ENCODE results near the gene P2RY6. TPM values are rescaled to one million over a fixed set of nuclear protein-coding genes. Genes with fewer than 3 reads are reported as not detected.
"Not testable (repeated sequence)": the region's sequence is repeated elsewhere in the genome, so short reads cannot be mapped to it uniquely, and the experiment has no call there.

Gene P2RY6
- total RNA-seq, 1 experiment from 2014 or later: 34.7 TPM

GRCh38 chr11:73270855-73271477 is 1.2 kb upstream of the P2RY6 start:
- Histone ChIP-seq H3K4me3 (no peak overlapping the region), H3K4me2 (peak overlapping the region; percentile 85), H3F3A (ENCODE audit: insufficient read depth, low read depth) (peaks cover 45% of the 10 kb centered on the region), H3K27me3 (ENCODE audit: insufficient read depth, low read depth) (no peaks in the 10 kb centered on the region), H3K36me3 (ENCODE audit: low read depth) (peaks cover 8% of the 10 kb centered on the region; the same call in 1 of the 2 replicates), H3K27ac (peak overlapping the region; percentile 85), H2AFZ (no peak overlapping the region), H3K9me2 (ENCODE audit: insufficient read depth) (no peaks in the 10 kb centered on the region), H3K4me1 (replicated peaks; ENCODE audit: insufficient read depth) (peaks cover 78% of the 10 kb centered on the region), H3K9me3 (ENCODE audit: insufficient read depth, low read depth) (no peaks in the 10 kb centered on the region), H4K20me1 (ENCODE audit: insufficient read depth) (no peaks in the 10 kb centered on the region), H3K79me2 (ENCODE audit: low read depth) (peaks cover 38% of the 10 kb centered on the region)
- BruUV-seq (replicated peaks): no TSS peak
- ChIA-PET POLR2A (ENCODE audit: unreplicated experiment) (no interaction called here), CTCF (interaction anchor here (1.2 kb wide), 1 partner anchor 13 kb away, joined by 4 read pairs; no protein-coding TSS in a partner anchor)
- TF ChIP-seq EZH2 (IDR thresholded peaks at IDR 0.05; ENCODE audit: low read depth) (no peak), CTCF (conservative IDR thresholded peaks at IDR 0.05) (no peak)
- DNase-seq: no peak
- intact Hi-C loops (cut with micrococcal nuclease; ENCODE audit: unreplicated experiment): no loop called here

GRCh38 chr11:73271478-73271865 is 666 bp upstream of the P2RY6 start:
- H3K9me3 ChIP-seq (ENCODE audit: insufficient read depth, low read depth); H2AFZ ChIP-seq; H3K9me2 ChIP-seq (ENCODE audit: insufficient read depth); DNase-seq; H3K27me3 ChIP-seq (ENCODE audit: insufficient read depth, low read depth); H4K20me1 ChIP-seq (ENCODE audit: insufficient read depth); intact Hi-C loops (cut with micrococcal nuclease; ENCODE audit: unreplicated experiment): not testable (repeated sequence)
- peaks cover 79% of the 10 kb centered on the region for H3K4me1 ChIP-seq (replicated peaks; ENCODE audit: insufficient read depth)
- H3K36me3 ChIP-seq (ENCODE audit: low read depth): peaks cover 13% of the 10 kb centered on the region; the same call in 1 of the 2 replicates
- POLR2A ChIA-PET (ENCODE audit: unreplicated experiment): interaction anchor here (1.1 to 1.7 kb wide), 2 partner anchors 14 to 18 kb away, joined by 8 read pairs; no protein-coding TSS in a partner anchor
- TSS peak; percentile 79 for BruUV-seq (replicated peaks)
- peak overlapping the region; percentile 80; the same call in 1 of the 2 replicates for H3K4me3 ChIP-seq
- peaks cover 43% of the 10 kb centered on the region for H3K79me2 ChIP-seq (ENCODE audit: low read depth)
- peak overlapping the region; percentile 85 for H3K4me2 ChIP-seq
- peaks cover 45% of the 10 kb centered on the region for H3F3A ChIP-seq (ENCODE audit: insufficient read depth, low read depth)
- CTCF ChIA-PET: interaction anchor here (0.5 to 1.8 kb wide), 4 partner anchors 17 to 86 kb away, joined by 3 to 7 read pairs (median 4); no protein-coding TSS in a partner anchor
- H3K27ac ChIP-seq: peak overlapping the region; percentile 85

- DNase-seq: no peak
- Histone ChIP-seq H3K9me3 (ENCODE audit: insufficient read depth, low read depth) (no peaks in the 10 kb centered on the region), H3K27ac (peak overlapping the region; percentile 85), H3F3A (ENCODE audit: insufficient read depth, low read depth) (peaks cover 47% of the 10 kb centered on the region), H3K4me2 (peak overlapping the region; percentile 85), H3K4me1 (replicated peaks; ENCODE audit: insufficient read depth) (peaks cover 69% of the 10 kb centered on the region), H2AFZ (peak overlapping the region; percentile 1; the same call in 1 of the 2 replicates), H4K20me1 (ENCODE audit: insufficient read depth) (no peaks in the 10 kb centered on the region), H3K79me2 (ENCODE audit: low read depth) (peaks cover 55% of the 10 kb centered on the region), H3K4me3 (peak overlapping the region; percentile 80), H3K36me3 (ENCODE audit: low read depth) (peaks cover 19% of the 10 kb centered on the region), H3K27me3 (ENCODE audit: insufficient read depth, low read depth) (no peaks in the 10 kb centered on the region), H3K9me2 (ENCODE audit: insufficient read depth) (no peaks in the 10 kb centered on the region)
- ChIA-PET POLR2A (ENCODE audit: unreplicated experiment) (interaction anchor here (0.6 to 1.7 kb wide), 4 partner anchors 15 to 1459 kb away, joined by 4 to 8 read pairs (median 6); no protein-coding TSS in a partner anchor), CTCF (interaction anchor here (0.5 to 1.8 kb wide), 5 partner anchors 12 to 547 kb away, joined by 3 to 7 read pairs (median 4); no protein-coding TSS in a partner anchor)
- BruUV-seq (replicated peaks): no TSS peak
- TF ChIP-seq CTCF (conservative IDR thresholded peaks at IDR 0.05) (no peak), EZH2 (IDR thresholded peaks at IDR 0.05; ENCODE audit: low read depth) (no peak)
- intact Hi-C loops (cut with micrococcal nuclease; ENCODE audit: unreplicated experiment): loop anchor here (1.0 kb wide), 3 partner anchors 15 to 77 kb away; no protein-coding TSS in a partner anchor
These were observed 521 bp downstream of the P2RY6 start for GRCh38 chr11:73272680-73273038.
